HL-60 (cell line): Measurements from ENCODE around the gene LAMA3.

ENCODE experiments used
- CTCF ChIP-seq: IDR thresholded peaks from one replicate; pipeline ENCODE4 v1.5.1; 2011; ENCODE audit warnings: low read length, control low read depth, inconsistent platforms; ENCODE audit not compliant: insufficient read depth
- GABPA ChIP-seq: IDR thresholded peaks from 2 replicates; pipeline ENCODE4 v1.6.1; 2012; ENCODE audit warnings: low read depth
- POLR2AphosphoS5 ChIP-seq: IDR thresholded peaks from 2 replicates; pipeline ENCODE4 v1.6.1; 2012; ENCODE audit warnings: low read depth

- TF ChIP-seq CTCF, result no peak
- TF ChIP-seq POLR2AphosphoS5, result no peak
- no peak for TF ChIP-seq GABPA
Observed at GRCh38 chr18:23887493-23887892, 198.2 kb downstream of the LAMA3 start.
